SK-N-SH treated with all-trans-retinoic acid at 6 μM for 48 hours (cell line): ENCODE measurements around the gene KERA.
A peak's percentile ranks its signal among the peaks of the same experiment; 100 is the strongest.

ENCODE experiments used
- ATAC-seq: fragments of 200-7000 bp; cut with Tn5 transposase; 3 replicates; pipeline ENCODE4 v1.9.1; 2020; ENCODE audit warnings: mild to moderate bottlenecking, moderate library complexity
- ARNTL ChIP-seq: fragments of 450-650 bp; formaldehyde crosslinking; IDR thresholded peaks from 2 replicates; pipeline ENCODE4 v1.5.0; 2020; ENCODE audit warnings: low read depth, mild to moderate bottlenecking, moderate library complexity, borderline replicate concordance
- CSDC2 ChIP-seq: fragments of 250-450 bp; sonication (Bioruptor Pico); IDR thresholded peaks from 2 replicates; pipeline ENCODE4 v1.5.0; 2020; ENCODE audit warnings: mild to moderate bottlenecking, moderate library complexity
- CSRNP3 ChIP-seq: fragments of 250-450 bp; sonication (Bioruptor Pico); IDR thresholded peaks from 2 replicates; pipeline ENCODE4 v1.5.1; 2021; ENCODE audit warnings: mild to moderate bottlenecking, moderate library complexity
- ESRRG ChIP-seq: fragments of 250-450 bp; sonication (Bioruptor Pico); IDR thresholded peaks from 2 replicates; pipeline ENCODE4 v1.6.1; 2021; ENCODE audit warnings: mild to moderate bottlenecking
- ISL1 ChIP-seq: fragments of 250-450 bp; sonication (Bioruptor Pico); IDR thresholded peaks from 2 replicates; pipeline ENCODE4 v2.1.2; 2022; ENCODE audit warnings: mild to moderate bottlenecking, moderate library complexity
- OSR1 ChIP-seq: fragments of 250-450 bp; sonication (Bioruptor Pico); IDR thresholded peaks from 2 replicates; pipeline ENCODE4 v1.8.0; 2022; ENCODE audit warnings: moderate library complexity, mild to moderate bottlenecking, inconsistent platforms
- PATZ1 ChIP-seq: fragments of 250-450 bp; sonication (Bioruptor Pico); IDR thresholded peaks from 2 replicates; pipeline ENCODE4 v1.8.0; 2020; ENCODE audit warnings: mild to moderate bottlenecking, moderate library complexity, borderline replicate concordance
- POU6F1 ChIP-seq: fragments of 250-450 bp; sonication (Bioruptor Pico); IDR thresholded peaks from 2 replicates; pipeline ENCODE4 v1.8.0; 2021; ENCODE audit warnings: low read depth, mild to moderate bottlenecking, moderate library complexity, borderline replicate concordance
- RARB ChIP-seq: fragments of 250-450 bp; sonication (Bioruptor Pico); IDR thresholded peaks from 2 replicates; pipeline ENCODE4 v1.8.0; 2021; ENCODE audit warnings: mild to moderate bottlenecking, moderate library complexity
- SNAI2 ChIP-seq: fragments of 250-450 bp; sonication (Bioruptor Pico); IDR thresholded peaks from 2 replicates; pipeline ENCODE4 v1.5.0; 2020; ENCODE audit warnings: mild to moderate bottlenecking, moderate library complexity
- TCF4 ChIP-seq: fragments of 250-450 bp; sonication (Bioruptor Pico); IDR thresholded peaks from 2 replicates; pipeline ENCODE4 v1.8.0; 2021; ENCODE audit warnings: mild to moderate bottlenecking, moderate library complexity, borderline replicate concordance
- TOX ChIP-seq: fragments of 250-450 bp; sonication (Bioruptor Pico); IDR thresholded peaks from 2 replicates; pipeline ENCODE4 v1.8.0; 2021; ENCODE audit warnings: mild to moderate bottlenecking, moderate library complexity, borderline replicate concordance
- TSHZ2 ChIP-seq: fragments of 250-450 bp; sonication (Bioruptor Pico); IDR thresholded peaks from 2 replicates; pipeline ENCODE4 v1.5.0; 2020; ENCODE audit warnings: mild to moderate bottlenecking, moderate library complexity
- ZC3H10 ChIP-seq: fragments of 250-450 bp; sonication (Bioruptor Pico); IDR thresholded peaks from 2 replicates; pipeline ENCODE4 v1.5.1; 2021; ENCODE audit warnings: mild to moderate bottlenecking, moderate library complexity
- ZFP3 ChIP-seq: fragments of 250-450 bp; sonication (Bioruptor Pico); IDR thresholded peaks from 2 replicates; pipeline ENCODE4 v1.5.0; 2020; ENCODE audit warnings: mild to moderate bottlenecking, moderate library complexity
- ZNF565 ChIP-seq: fragments of 450-650 bp; formaldehyde crosslinking; conservative IDR thresholded peaks from 2 replicates; pipeline ENCODE4 v1.5.0; 2020; ENCODE audit warnings: low read depth, mild to moderate bottlenecking, moderate library complexity
- ZNF70 ChIP-seq: fragments of 450-650 bp; formaldehyde crosslinking; IDR thresholded peaks from 2 replicates; pipeline ENCODE4 v1.5.0; 2020; ENCODE audit warnings: mild to moderate bottlenecking, moderate library complexity
- ZNF8 ChIP-seq: fragments of 450-650 bp; formaldehyde crosslinking; IDR thresholded peaks from 2 replicates; pipeline ENCODE4 v1.5.0; 2020; ENCODE audit warnings: mild to moderate bottlenecking, moderate library complexity

The KERA gene

GRCh38 chr12:91007531-91008290 is 50.1 kb downstream of the KERA start:
- TF ChIP-seq ZFP3 (CRISPR knock-in tag): no peak
- TF ChIP-seq CSRNP3 (CRISPR knock-in tag): no peak
- no peak for TF ChIP-seq ESRRG (CRISPR knock-in tag)
- no peak for TF ChIP-seq ZNF8
- no peak for TF ChIP-seq ZNF565 (CRISPR knock-in tag)
- no peak for TF ChIP-seq ZC3H10
- no peak for TF ChIP-seq CSDC2
- TF ChIP-seq POU6F1: no peak
- TF ChIP-seq ARNTL (CRISPR knock-in tag): no peak
- no peak for TF ChIP-seq OSR1
- no peak for ATAC-seq

GRCh38 chr12:91004872-91005271 is 53.0 kb downstream of the KERA start, which contains the start of gene EPYC:
Gene EPYC, minus strand, starts transcription at chr12:91004972. Its CDS starts 2,407 bp downstream, at chr12:91002565.
- no peak for TF ChIP-seq ESRRG (CRISPR knock-in tag)
- TF ChIP-seq OSR1: no peak
- TF ChIP-seq TSHZ2 (CRISPR knock-in tag): no peak
- TF ChIP-seq ZNF8: no peak
- TF ChIP-seq PATZ1 (CRISPR knock-in tag): no peak
- no peak for TF ChIP-seq ZNF565 (CRISPR knock-in tag)
- TF ChIP-seq SNAI2 (CRISPR knock-in tag): no peak
- TF ChIP-seq, all 23 proteins: peak for 0
- ATAC-seq: no peak

GRCh38 chr12:91003737-91004136 is 54.1 kb downstream of the KERA start:
- ATAC-seq: no peak
- TF ChIP-seq TSHZ2 (CRISPR knock-in tag): no peak
- no peak for TF ChIP-seq ISL1
- TF ChIP-seq TOX (CRISPR knock-in tag): no peak
- no peak for TF ChIP-seq ARNTL (CRISPR knock-in tag)
- TF ChIP-seq CSDC2: no peak

- no peak; the same call in 2 of the 3 replicates for ATAC-seq
- TF ChIP-seq TCF4 (CRISPR knock-in tag) (no peak), ZNF70 (no peak), ZNF8 (no peak), RARB (CRISPR knock-in tag) (no peak), ISL1 (peak; percentile 81), POU6F1 (no peak), CSDC2 (no peak)
- TF ChIP-seq, all 23 proteins: peak for 1
Measured at GRCh38 chr12:91001306-91001705, 56.5 kb downstream of the KERA start.
